Kidney glomerular epithelial cell (primary cell): Measurements from ENCODE around the gene CARS2.
"Not testable (repeated sequence)": the region's sequence is repeated elsewhere in the genome, so short reads cannot be mapped to it uniquely, and the experiment has no call there.

Source experiments
- DNase-seq: peaks from one replicate; lab custom pipeline; 2025; lab: John Stamatoyannopoulos, UW

CARS2 gene

GRCh38 chr13:110637747-110638146 lies 68.2 kb downstream of the CARS2 start:
- no peak for DNase-seq

GRCh38 chr13:110637275-110637674 lies 68.6 kb downstream of the CARS2 start:
- no peak for DNase-seq

- no peak for DNase-seq
Measured at GRCh38 chr13:110636701-110637201, 69.2 kb downstream of the CARS2 start.

GRCh38 chr13:110636053-110636475 lies 69.9 kb downstream of the CARS2 start:
- no peak for DNase-seq

- no peak for DNase-seq
Measured at GRCh38 chr13:110635405-110636002, 70.4 kb downstream of the CARS2 start.

GRCh38 chr13:110634558-110634957 lies 71.4 kb downstream of the CARS2 start:
- no peak for DNase-seq

GRCh38 chr13:110633776-110634175 lies 72.1 kb downstream of the CARS2 start:
- no peak for DNase-seq

- DNase-seq: not testable (repeated sequence)
Measured at GRCh38 chr13:110632255-110632654, 73.7 kb downstream of the CARS2 start.

- no peak for DNase-seq
Measured at GRCh38 chr13:110630566-110631119, 75.3 kb downstream of the CARS2 start.

- no peak for DNase-seq
Measured at GRCh38 chr13:110629735-110630134, 76.2 kb downstream of the CARS2 start.

GRCh38 chr13:110628952-110629701 lies 76.8 kb downstream of the CARS2 start:
- no peak for DNase-seq

GRCh38 chr13:110628477-110628793 lies 77.5 kb downstream of the CARS2 start:
- DNase-seq: no peak

- DNase-seq: no peak
Measured at GRCh38 chr13:110627761-110628476, 78.0 kb downstream of the CARS2 start.

- no peak for DNase-seq
Measured at GRCh38 chr13:110627351-110627750, 78.6 kb downstream of the CARS2 start.

- DNase-seq: no peak
Measured at GRCh38 chr13:110626521-110626920, 79.4 kb downstream of the CARS2 start.

- no peak for DNase-seq
Measured at GRCh38 chr13:110625771-110626321, 80.1 kb downstream of the CARS2 start.

GRCh38 chr13:110624766-110625756 lies 80.9 kb downstream of the CARS2 start:
- DNase-seq: no peak

GRCh38 chr13:110620596-110620995 lies 85.3 kb downstream of the CARS2 start:
- no peak for DNase-seq

- no peak for DNase-seq
Measured at GRCh38 chr13:110618780-110619179, 87.1 kb downstream of the CARS2 start.

GRCh38 chr13:110618167-110618566 lies 87.7 kb downstream of the CARS2 start:
- no peak for DNase-seq
